T47D (cell line): ENCODE data around the gene CHEK1.

Experiments
- DNase-seq, 2 experiments: peaks; one replicate each; pipeline versions ENCODE4 v3.0.0 to v3.0.0-alpha.2; 2011 to 2012; ENCODE audit warnings: low read depth in 1 of 2, low spot score in 1 of 2
- JUND ChIP-seq: IDR thresholded peaks from 2 replicates; pipeline ENCODE4 v1.6.1; 2012; ENCODE audit warnings: low read depth
- in situ Hi-C: cut with HindIII; loops from 2 replicates; pipeline ENCODE4 v1.10.0; 2016; ENCODE audit warnings: low sequenced_read_pairs, low pct_unique_long_range_greater_than_20kb

CHEK1 gene

GRCh38 chr11:125600663-125601062 is 24.3 kb upstream of the CHEK1 start:
- TF ChIP-seq JUND, result no peak
- in situ Hi-C loops, result no loop called here

GRCh38 chr11:125603207-125603606 is 21.8 kb upstream of the CHEK1 start:
- in situ Hi-C loops, result no loop called here
- no peak for TF ChIP-seq JUND
- DNase-seq, result no peak

More at GRCh38 chr11:125600663-125601062, 24.3 kb upstream of the CHEK1 start:
- DNase-seq, result no peak

- in situ Hi-C loops, result no loop called here
- no peak for DNase-seq
- TF ChIP-seq JUND, result no peak
Measured at GRCh38 chr11:125605417-125605816, 19.5 kb upstream of the CHEK1 start.

GRCh38 chr11:125609545-125609944 is 15.4 kb upstream of the CHEK1 start:
- in situ Hi-C loops, result no loop called here
- DNase-seq, result no peak
- TF ChIP-seq JUND, result no peak

- in situ Hi-C loops, result no loop called here
- TF ChIP-seq JUND, result no peak
- DNase-seq, result no peak
Measured at GRCh38 chr11:125618383-125618782, 6.6 kb upstream of the CHEK1 start.

- TF ChIP-seq JUND, result no peak
- no peak for DNase-seq
- in situ Hi-C loops, result no loop called here
Measured at GRCh38 chr11:125621995-125622394, 3.0 kb upstream of the CHEK1 start.

GRCh38 chr11:125623064-125623463 is 1.9 kb upstream of the CHEK1 start:
- no peak for DNase-seq
- in situ Hi-C loops, result no loop called here
- TF ChIP-seq JUND, result no peak

- in situ Hi-C loops, result no loop called here
- DNase-seq, result no peak
Measured at GRCh38 chr11:125625225-125625629, 264 bp downstream of the CHEK1 start.

GRCh38 chr11:125625630-125626287 is 796 bp downstream of the CHEK1 start:
- TF ChIP-seq JUND, result no peak; the same call in 1 of the 2 replicates
- peak; percentile 78 to 98 for DNase-seq
- in situ Hi-C loops, result no loop called here

More at GRCh38 chr11:125625225-125625629, 264 bp downstream of the CHEK1 start:
- no peak for TF ChIP-seq JUND

- no peak for TF ChIP-seq JUND
- peak; percentile 46 to 97 for DNase-seq
- in situ Hi-C loops, result no loop called here
Measured at GRCh38 chr11:125626288-125626950, 1.5 kb downstream of the CHEK1 start.

GRCh38 chr11:125627236-125627910 is 2.4 kb downstream of the CHEK1 start:
- in situ Hi-C loops, result no loop called here
- no peak for DNase-seq
- TF ChIP-seq JUND, result no peak

- in situ Hi-C loops, result no loop called here
- no peak for TF ChIP-seq JUND
- DNase-seq, result peak in 1 of 2 experiments; percentile 24
Measured at GRCh38 chr11:125637840-125638239, 12.9 kb downstream of the CHEK1 start.

- TF ChIP-seq JUND, result no peak
- in situ Hi-C loops, result no loop called here
- DNase-seq, result no peak
Measured at GRCh38 chr11:125638315-125638714, 13.4 kb downstream of the CHEK1 start.
